Nephron progenitor cell (in vitro differentiated cells): ENCODE data around the gene CDC42EP2.

Source experiments
- DNase-seq: peaks from one replicate; pipeline ENCODE4 v3.0.0; 2021
- H3K27ac Mint-ChIP-seq: 2 replicates; pipeline ENCODE4 v1.8.0; 2021; ENCODE audit warnings: mild to moderate bottlenecking, moderate library complexity, mixed read lengths
- H3K27me3 Mint-ChIP-seq: 2 replicates; pipeline ENCODE4 v1.8.0; 2021; ENCODE audit warnings: mild to moderate bottlenecking, low read depth, mixed read lengths; ENCODE audit not compliant: poor library complexity
- H3K36me3 Mint-ChIP-seq: 2 replicates; pipeline ENCODE4 v1.8.0; 2021; ENCODE audit warnings: low read depth, mixed read lengths
- H3K4me1 Mint-ChIP-seq: 2 replicates; pipeline ENCODE4 v1.8.0; 2021; ENCODE audit warnings: mixed read lengths
- H3K4me3 Mint-ChIP-seq: 2 replicates; pipeline ENCODE4 v1.8.0; 2021; ENCODE audit warnings: mild to moderate bottlenecking, moderate library complexity, mixed read lengths
- H3K9me3 Mint-ChIP-seq: 2 replicates; pipeline ENCODE4 v1.8.0; 2021; ENCODE audit warnings: mild to moderate bottlenecking, moderate library complexity, mixed read lengths
- TF ChIP-seq, protein P1 (sequence below): fragments of 200-600 bp; sonication (generic); IDR thresholded peaks from 2 replicates; pipeline ENCODE4 v1.5.0; 2021; ENCODE audit warnings: antibody characterized with exemption

The CDC42EP2 gene

DNA sequence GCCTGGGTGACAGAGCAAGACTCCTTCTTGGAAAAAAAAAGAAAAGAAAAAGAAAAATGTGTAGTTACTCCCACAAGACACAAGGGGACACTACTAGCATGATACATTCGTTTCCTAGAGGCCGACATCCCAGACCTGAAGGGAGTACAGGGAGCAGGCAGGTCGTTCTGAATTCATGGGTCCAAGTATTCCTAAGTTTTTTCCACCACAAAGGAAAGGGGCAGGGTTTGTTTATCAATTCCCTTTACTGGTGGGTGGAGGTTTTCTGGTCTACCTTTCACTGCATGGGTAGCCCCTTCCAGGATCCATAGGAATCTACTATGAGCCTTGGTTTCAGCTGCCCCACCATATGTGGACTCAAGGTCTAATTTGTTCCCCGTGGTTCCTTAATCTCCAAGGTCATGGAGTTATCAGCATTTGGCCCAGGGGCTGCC is 51.7 kb downstream of the CDC42EP2 start:
- Mint-ChIP-seq H3K9me3 (no peaks in the 10 kb centered on the region), H3K4me1 (peaks cover 18% of the 10 kb centered on the region), H3K27ac (no peak overlapping the region)

DNA sequence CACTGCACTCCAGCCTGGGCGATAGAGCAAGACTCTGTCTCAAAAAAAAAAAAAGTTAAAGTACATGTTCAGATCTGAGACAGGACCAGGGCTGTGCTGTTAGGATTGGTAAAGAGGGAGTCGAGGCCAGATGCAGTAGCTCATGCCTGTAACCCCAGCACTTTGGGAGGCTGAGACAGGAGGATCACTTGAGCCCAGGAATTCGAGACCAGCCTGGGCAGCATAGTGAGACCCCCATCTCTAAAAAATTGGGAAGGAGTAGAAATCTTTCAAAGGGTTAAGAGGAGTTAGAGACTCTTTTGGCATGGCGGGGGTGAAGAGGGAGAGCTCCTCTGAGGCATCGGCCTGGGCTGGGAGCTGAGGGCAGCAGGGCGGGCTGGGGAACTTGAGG is 56.0 kb downstream of the CDC42EP2 start:
- Mint-ChIP-seq H3K27me3 (peaks cover 18% of the 10 kb centered on the region), H3K4me1 (peaks cover 18% of the 10 kb centered on the region), H3K27ac (no peak overlapping the region), H3K36me3 (no peaks in the 10 kb centered on the region), H3K4me3 (no peak overlapping the region), H3K9me3 (no peaks in the 10 kb centered on the region)
- TF ChIP-seq, protein P1, sequence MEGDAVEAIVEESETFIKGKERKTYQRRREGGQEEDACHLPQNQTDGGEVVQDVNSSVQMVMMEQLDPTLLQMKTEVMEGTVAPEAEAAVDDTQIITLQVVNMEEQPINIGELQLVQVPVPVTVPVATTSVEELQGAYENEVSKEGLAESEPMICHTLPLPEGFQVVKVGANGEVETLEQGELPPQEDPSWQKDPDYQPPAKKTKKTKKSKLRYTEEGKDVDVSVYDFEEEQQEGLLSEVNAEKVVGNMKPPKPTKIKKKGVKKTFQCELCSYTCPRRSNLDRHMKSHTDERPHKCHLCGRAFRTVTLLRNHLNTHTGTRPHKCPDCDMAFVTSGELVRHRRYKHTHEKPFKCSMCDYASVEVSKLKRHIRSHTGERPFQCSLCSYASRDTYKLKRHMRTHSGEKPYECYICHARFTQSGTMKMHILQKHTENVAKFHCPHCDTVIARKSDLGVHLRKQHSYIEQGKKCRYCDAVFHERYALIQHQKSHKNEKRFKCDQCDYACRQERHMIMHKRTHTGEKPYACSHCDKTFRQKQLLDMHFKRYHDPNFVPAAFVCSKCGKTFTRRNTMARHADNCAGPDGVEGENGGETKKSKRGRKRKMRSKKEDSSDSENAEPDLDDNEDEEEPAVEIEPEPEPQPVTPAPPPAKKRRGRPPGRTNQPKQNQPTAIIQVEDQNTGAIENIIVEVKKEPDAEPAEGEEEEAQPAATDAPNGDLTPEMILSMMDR = no peak
- DNase-seq = no peak

More for the DNA sequence above, 51.7 kb downstream of the CDC42EP2 start:
- Mint-ChIP-seq H3K4me3 (no peak overlapping the region), H3K36me3 (no peaks in the 10 kb centered on the region), H3K27me3 (peaks cover 7% of the 10 kb centered on the region)
- no peak for DNase-seq
- TF ChIP-seq, protein P1 = peak; percentile 79
